ENCODE data around the gene RFX4.
"Not testable (repeated sequence)": the region's sequence is repeated elsewhere in the genome, so short reads cannot be mapped to it uniquely, and the experiment has no call there.

RFX4 gene

GRCh38 chr12:106692896-106693820, 110.4 kb downstream of the RFX4 start:
- DNase-seq = no peak

GRCh38 chr12:106696071-106696470, 113.3 kb downstream of the RFX4 start:
- DNase-seq = no peak

- no peak for DNase-seq
These were observed 114.0 kb downstream of the RFX4 start for GRCh38 chr12:106696681-106697417.

- DNase-seq = no peak
These were observed 121.3 kb downstream of the RFX4 start for GRCh38 chr12:106704081-106704480.

- DNase-seq = no peak
These were observed 123.2 kb downstream of the RFX4 start for GRCh38 chr12:106705971-106706370.

GRCh38 chr12:106709068-106709511, 126.3 kb downstream of the RFX4 start:
- DNase-seq = no peak

GRCh38 chr12:106710143-106710893, 127.5 kb downstream of the RFX4 start:
- DNase-seq = no peak

- DNase-seq = no peak
These were observed 128.5 kb downstream of the RFX4 start for GRCh38 chr12:106711316-106711715.

GRCh38 chr12:106712768-106713167, 130.0 kb downstream of the RFX4 start:
- DNase-seq = no peak

GRCh38 chr12:106714926-106715325, 132.1 kb downstream of the RFX4 start:
- DNase-seq = no peak

- DNase-seq = peak in 1 of 4 experiments; percentile 9
These were observed 132.8 kb downstream of the RFX4 start for GRCh38 chr12:106715582-106715981.

GRCh38 chr12:106717673-106718072, 134.9 kb downstream of the RFX4 start:
- DNase-seq = no peak

- no peak for DNase-seq
These were observed 137.1 kb downstream of the RFX4 start for GRCh38 chr12:106719879-106720278.

- DNase-seq = no peak
These were observed 137.9 kb downstream of the RFX4 start for GRCh38 chr12:106720696-106721095.

- no peak for DNase-seq
These were observed 139.1 kb downstream of the RFX4 start for GRCh38 chr12:106721915-106722314.

- no peak for DNase-seq
These were observed 140.0 kb downstream of the RFX4 start for GRCh38 chr12:106722837-106723236.

GRCh38 chr12:106723416-106723815, 140.6 kb downstream of the RFX4 start:
- no peak for DNase-seq

- no peak for DNase-seq
These were observed 141.3 kb downstream of the RFX4 start for GRCh38 chr12:106724116-106724515.

GRCh38 chr12:106724934-106725333, 142.1 kb downstream of the RFX4 start:
- no peak for DNase-seq

- not testable (repeated sequence) for DNase-seq
These were observed 143.9 kb downstream of the RFX4 start for GRCh38 chr12:106726603-106727202.

- no peak for DNase-seq
These were observed 146.8 kb downstream of the RFX4 start for GRCh38 chr12:106729611-106730010.

- no peak for DNase-seq
These were observed 150.1 kb downstream of the RFX4 start for GRCh38 chr12:106732890-106733289.
